HepG2 (cell line): ENCODE data around the gene SLC9A9. TPM values are rescaled to one million over a fixed set of nuclear protein-coding genes. Genes with fewer than 3 reads are reported as not detected.

ENCODE experiments used
- ATAC-seq: fragments of 200-7000 bp; cut with Tn5 transposase; 3 replicates; pipeline ENCODE4 v1.9.1; 2020; ENCODE audit warnings: mild to moderate bottlenecking, moderate library complexity
- BruUV-seq: library from RNA; stranded (reverse); fragments of 400-500 nt; replicated peaks from 2 replicates; lab custom pipeline; 2021; lab: Mats Ljungman, UMichigan
- CTCF ChIA-PET: fragments of 300-600 bp; formaldehyde crosslinking; extraction: SDS; loops from one replicate; lab custom pipeline; 2021; ENCODE audit warnings: low total read pairs, inconsistent platforms, low intra/inter-chr PET ratio; lab: Yijun Ruan, JAX
- POLR2A ChIA-PET: fragments of 350-600 bp; sonication (Branson Sonifier 250); formaldehyde crosslinking; loops from one replicate; lab custom pipeline; 2020; ENCODE audit warnings: antibody characterized with exemption, inconsistent platforms; lab: Yijun Ruan, JAX
- DNase-seq: peaks from one replicate; pipeline ENCODE4 v3.0.0-alpha.2; 2015; ENCODE audit warnings: low spot score
- FAIRE-seq: peaks from 3 replicates; lab custom pipeline; 2011; peaks lifted over from hg19 to GRCh38; lab: Jason Lieb, UNC
- H2AFZ ChIP-seq: one replicate; pipeline ENCODE4 v1.6.1; 2011; ENCODE audit warnings: low read length, inconsistent platforms
- H3K27ac ChIP-seq: fragments of 300-600 bp; 3 replicates; pipeline ENCODE4 v1.8.0; 2011; ENCODE audit warnings: mixed run types, mild to moderate bottlenecking, mixed read lengths, low read length, inconsistent platforms; ENCODE audit not compliant: insufficient read depth; ENCODE audit errors: extremely low read length
- H3K27me3 ChIP-seq, 2 experiments: fragments of 200-600 bp in 1 of 2; 2 replicates in 1 of 2; 3 replicates in 1 of 2; pipeline versions ENCODE4 v1.6.0 to v1.8.0; 2011; ENCODE audit warnings: low read length in 2 of 2, mild to moderate bottlenecking in 2 of 2, moderate library complexity in 2 of 2, inconsistent platforms in 1 of 2; ENCODE audit not compliant: insufficient read depth in 2 of 2, control insufficient read depth in 1 of 2
- H3K36me3 ChIP-seq, 2 experiments: fragments of 200-600 bp in 1 of 2; replicated peaks in 1 of 2; 2 replicates in 1 of 2; 3 replicates in 1 of 2; pipeline versions ENCODE4 v1.5.1 to v1.8.0; 2011; ENCODE audit warnings: low read length in 2 of 2, inconsistent platforms in 1 of 2; ENCODE audit not compliant: insufficient read depth in 2 of 2, control insufficient read depth in 1 of 2
- H3K4me1 ChIP-seq: 2 replicates; pipeline ENCODE4 v1.5.1; 2012; ENCODE audit warnings: low read length, inconsistent platforms; ENCODE audit not compliant: insufficient read depth
- H3K4me2 ChIP-seq: 2 replicates; pipeline ENCODE4 v1.6.0; 2011; ENCODE audit warnings: low read depth, low read length, inconsistent platforms
- H3K4me3 ChIP-seq, 3 experiments: fragments of 200-600 bp in 1 of 3; sonication (generic), shearing (Covaris generic) in 1 of 3; replicated peaks in 1 of 3; 2 replicates each; pipeline ENCODE4 v1.5.1; 2011 to 2016; ENCODE audit warnings: low read length in 3 of 3, inconsistent platforms in 2 of 3, low read depth in 2 of 3, mild to moderate bottlenecking in 2 of 3, control low read depth in 1 of 3, mixed read lengths in 1 of 3; ENCODE audit not compliant: insufficient read depth in 1 of 3
- H3K79me2 ChIP-seq: one replicate; pipeline ENCODE4 v1.6.1; 2011; ENCODE audit warnings: low read length, inconsistent platforms; ENCODE audit not compliant: insufficient read depth
- H3K9ac ChIP-seq: 2 replicates; pipeline ENCODE4 v1.6.0; 2011; ENCODE audit warnings: mild to moderate bottlenecking, low read depth, low read length, inconsistent platforms; ENCODE audit not compliant: insufficient read depth
- H3K9me3 ChIP-seq: 2 replicates; pipeline ENCODE4 v1.5.1; 2012; ENCODE audit warnings: mild to moderate bottlenecking, low read length
- H4K20me1 ChIP-seq: 2 replicates; pipeline ENCODE4 v1.6.0; 2011; ENCODE audit warnings: inconsistent platforms, mild to moderate bottlenecking, low read length, moderate library complexity; ENCODE audit not compliant: insufficient read depth
- GTF3A ChIP-seq: sonication (generic); formaldehyde crosslinking; conservative IDR thresholded peaks from 2 replicates; pipeline ENCODE4 v1.4.0; 2020; ENCODE audit warnings: mild to moderate bottlenecking, missing genetic modification reagents
- HOXA7 ChIP-seq: sonication (generic); formaldehyde crosslinking; IDR thresholded peaks from 2 replicates; pipeline ENCODE4 v1.8.1; 2022; ENCODE audit warnings: mild to moderate bottlenecking, missing genetic modification reagents, moderate library complexity
- KAT2B ChIP-seq: fragments of 150-350 bp; IDR thresholded peaks from 2 replicates; pipeline ENCODE4 v1.6.1; 2014; ENCODE audit warnings: low read depth, low read length, borderline replicate concordance
- LCORL ChIP-seq, 2 experiments: fragments of 450-650 bp in 1 of 2; sonication (generic) in 1 of 2; formaldehyde crosslinking in 1 of 2; IDR thresholded peaks; 2 replicates each; pipeline versions ENCODE4 v1.5.0 to v1.6.1; 2017 to 2020; ENCODE audit warnings: antibody characterized with exemption in 1 of 2, missing genetic modification reagents in 1 of 2
- MBD4 ChIP-seq: IDR thresholded peaks from 2 replicates; pipeline ENCODE4 v1.6.1; 2012; ENCODE audit warnings: low read length, inconsistent platforms, borderline replicate concordance
- POGK ChIP-seq: sonication (generic); formaldehyde crosslinking; conservative IDR thresholded peaks from 2 replicates; pipeline ENCODE4 v1.8.0; 2022; ENCODE audit warnings: mild to moderate bottlenecking, moderate library complexity, missing genetic modification reagents
- SKIL ChIP-seq: sonication (generic); formaldehyde crosslinking; IDR thresholded peaks from 2 replicates; pipeline ENCODE4 v1.8.0; 2022; ENCODE audit warnings: missing genetic modification reagents, mild to moderate bottlenecking, moderate library complexity, borderline replicate concordance
- SYNCRIP ChIP-seq: fragments of 200-400 bp; formaldehyde crosslinking; IDR thresholded peaks from 2 replicates; pipeline ENCODE4 v1.6.1; 2018; ENCODE audit warnings: mild to moderate bottlenecking, low read depth, low read length; ENCODE audit not compliant: insufficient read depth
- TMF1 ChIP-seq: sonication (generic); formaldehyde crosslinking; IDR thresholded peaks from 2 replicates; pipeline ENCODE4 v1.8.1; 2022; ENCODE audit warnings: low read depth, missing genetic modification reagents
- ZHX1 ChIP-seq: sonication (generic); formaldehyde crosslinking; IDR thresholded peaks from 2 replicates; pipeline ENCODE4 v1.8.1; 2022; ENCODE audit warnings: low read depth, mild to moderate bottlenecking, missing genetic modification reagents
- ZNF124 ChIP-seq: sonication (generic); formaldehyde crosslinking; IDR thresholded peaks from 2 replicates; pipeline ENCODE4 v1.4.0; 2020; ENCODE audit warnings: missing genetic modification reagents
- ZNF577 ChIP-seq: sonication (generic); formaldehyde crosslinking; IDR thresholded peaks from 2 replicates; pipeline ENCODE4 v1.4.0; 2020; ENCODE audit warnings: mild to moderate bottlenecking, low read depth, missing genetic modification reagents, borderline replicate concordance
- ZNF614 ChIP-seq: IDR thresholded peaks from 2 replicates; pipeline ENCODE4 v1.6.1; 2018; ENCODE audit warnings: missing biosample characterization, missing genetic modification reagents, inconsistent platforms, borderline replicate concordance
- ZNF776 ChIP-seq: sonication (generic); formaldehyde crosslinking; IDR thresholded peaks from 2 replicates; pipeline ENCODE4 v1.4.0; 2020; ENCODE audit warnings: mild to moderate bottlenecking, missing genetic modification reagents
- WGBS: methylation state at CpG from one replicate; pipeline ENCODE4 v1.1.6; 2017; ENCODE audit warnings: low lambda C conversion rate; 5-methylcytosine and 5-hydroxymethylcytosine counted together
- in situ Hi-C: cut with HindIII; loops from 2 replicates; pipeline ENCODE4 v1.10.0; 2017; ENCODE audit warnings: low pct_unique_long_range_greater_than_20kb; ENCODE audit not compliant: extremely low pct_ligation_motif_present
- intact Hi-C: fragments of 100-400 bp; cut with micrococcal nuclease; formaldehyde crosslinking; loops from one replicate; pipeline ENCODE4 v1.10.0; 2022; ENCODE audit not compliant: unreplicated experiment
- polyA plus RNA-seq, 8 experiments: library from polyadenylated mRNA; depleted of rRNA in 3 of 8; stranded (reverse) in 7 of 8; unstranded in 1 of 8; fragments of >200 nt; fragmentation: Illumina TruSeq in 4 of 8; extraction: Trizol in 4 of 8; gene quantifications; 2 replicates each; pipeline versions ENCODE4 v1.2.1 to v1.2.3, GENCODE V29; 2011 to 2016; ENCODE audit warnings: low read depth in 4 of 8, missing spikeins in 1 of 8, mixed read lengths in 1 of 8; ENCODE audit not compliant: insufficient read depth in 1 of 8
- total RNA-seq, 5 experiments: library from RNA; depleted of rRNA; stranded (reverse); fragments of >200 nt; fragmentation: Illumina TruSeq; extraction: Trizol; gene quantifications; 2 replicates each; pipeline ENCODE4 v1.2.3, GENCODE V29; 2016; ENCODE audit warnings: low read depth in 1 of 5

The SLC9A9 gene
- total and polyA plus RNA-seq, 2 of the 13 experiments (the other 11 are each of a cell fraction or from before 2014, with no cell fraction given): not detected

GRCh38 chr3:143612541-143612940 is 235.7 kb downstream of the SLC9A9 start:
- Histone ChIP-seq H3K4me3 (no peak overlapping the region), H3K4me1 (no peaks in the 10 kb centered on the region), H3K4me2 (no peak overlapping the region), H3K9me3 (no peaks in the 10 kb centered on the region), H3K9ac (no peak overlapping the region), H4K20me1 (no peaks in the 10 kb centered on the region), H2AFZ (no peak overlapping the region), H3K36me3 (no peaks in the 10 kb centered on the region)
- FAIRE-seq (no peak), DNase-seq (no peak), ATAC-seq (no peak)
- intact Hi-C loops (no loop called here), in situ Hi-C loops (no loop called here)
- ChIA-PET CTCF (no interaction called here), POLR2A (no interaction called here)
- TF ChIP-seq ZHX1 (CRISPR knock-in tag) (no peak), TMF1 (CRISPR knock-in tag) (no peak), GTF3A (CRISPR knock-in tag) (no peak), MBD4 (no peak), ZNF577 (CRISPR knock-in tag) (no peak), HOXA7 (CRISPR knock-in tag) (no peak), ZNF614 (CRISPR knock-in tag) (no peak), KAT2B (no peak), ZNF124 (no peak), LCORL (IDR thresholded peaks at IDR 0.05) (no peak), LCORL (CRISPR knock-in tag; IDR thresholded peaks at IDR 0.05) (no peak), SYNCRIP (no peak), SKIL (CRISPR knock-in tag) (no peak), POGK (no peak), ZNF776 (CRISPR knock-in tag) (no peak)
- TF ChIP-seq, all 625 proteins: peak for 0
- H3K79me2 ChIP-seq: no peaks in the 10 kb centered on the region
- no peaks in the 10 kb centered on the region for H3K27me3 ChIP-seq
- 0% methylated on average over 2 of the region's 2 CpGs for WGBS
- no peak overlapping the region for H3K27ac ChIP-seq
- no TSS peak for BruUV-seq
